Measurements from ENCODE around the gene ING1. TPM values are rescaled to one million over a fixed set of nuclear protein-coding genes. Genes with fewer than 3 reads are reported as not detected.

ING1 gene
- total and polyA plus RNA-seq, 2 of the 4 experiments (the other 2 are of a cell fraction): 9.1 to 13.5 TPM

- CTCF ChIA-PET: interaction anchor here (0.6 kb wide), 2 partner anchors 9 to 44 kb away, joined by 3 to 4 read pairs; no protein-coding TSS in a partner anchor
- dilution Hi-C loops (cut with HindIII; ENCODE audit: low sequenced_read_pairs, unreplicated experiment): no loop called here
- peaks cover 3% of the 10 kb centered on the region; the same call in 1 of the 2 replicates for H3K9me1 ChIP-seq (ENCODE audit: insufficient read depth, low read length)
- no peak overlapping the region for H2BK15ac ChIP-seq (ENCODE audit: low read depth, low read length)
- H3K9ac ChIP-seq (ENCODE audit: low read depth, low read length): peak overlapping the region; percentile 87
- H3K4me3 ChIP-seq (ENCODE audit: insufficient read depth, low read depth, low read length): peak overlapping the region; percentile 98
- H3K79me1 ChIP-seq (ENCODE audit: low read depth in 1 of 2, low read length in 2 of 2): peaks cover 6 to 43% of the 10 kb centered on the region in 2 experiments; a peak in 3 of 4 replicates
- peak overlapping the region; percentile 16; the same call in 1 of the 2 replicates for H3K18ac ChIP-seq (ENCODE audit: low read depth, low read length)
- peak overlapping the region in 1 of 2 experiments; percentile 44; a peak in 1 of 4 replicates for H4K8ac ChIP-seq (ENCODE audit: low read depth in 2 of 2, low read length in 2 of 2)
- H4K5ac ChIP-seq (ENCODE audit: low read depth, low read length): peak overlapping the region; percentile 11; the same call in 1 of the 2 replicates
- BruUV-seq (replicated peaks): no TSS peak
- peak overlapping the region; percentile 98 for H2AK9ac ChIP-seq (replicated peaks; ENCODE audit: low read depth, low read length, poor library complexity)
- intact Hi-C loops (cut with micrococcal nuclease): loop anchor here (1.0 to 5.0 kb wide), 4 partner anchors 42 to 200 kb away; partner anchors contain the start of gene ANKRD10
- H3K56ac ChIP-seq (ENCODE audit: extremely low read depth, insufficient read depth, low read length): peak overlapping the region; percentile 92
- POLR2A ChIA-PET (ENCODE audit: unreplicated experiment): interaction anchor here (0.6 to 0.7 kb wide), 8 partner anchors 25 to 1569 kb away, joined by 3 to 7 read pairs (median 4); no protein-coding TSS in a partner anchor
- no peak overlapping the region for H2BK20ac ChIP-seq (ENCODE audit: low read depth, low read length)
- peak overlapping the region; percentile 37 for H2AK5ac ChIP-seq (ENCODE audit: low read depth, low read length)
- H4K20me1 ChIP-seq (ENCODE audit: insufficient read depth, low read length): peaks cover 41% of the 10 kb centered on the region
- peak overlapping the region; percentile 73 for H3K23ac ChIP-seq (ENCODE audit: low read depth, low read length)
- in situ Hi-C loops (cut with MboI; ENCODE audit: low sequenced_read_pairs): loop anchor here (5.0 kb wide), 1 partner anchor 92 kb away; no protein-coding TSS in a partner anchor
- H2AFZ ChIP-seq (replicated peaks; ENCODE audit: low read length, poor library complexity): peak overlapping the region; percentile 94
- TF ChIP-seq POLR2A (IDR thresholded peaks at IDR 0.05; ENCODE audit: low read depth, low read length) (peak; percentile 100), SMC3 (IDR thresholded peaks at IDR 0.05; ENCODE audit: low read depth, low read length) (no peak), NFE2L2 (IDR thresholded peaks at IDR 0.05; ENCODE audit: low read depth, low read length) (peak; percentile 43; the same call in 1 of the 2 replicates)
- no peaks in the 10 kb centered on the region for H3K9me3 ChIP-seq (ENCODE audit: control insufficient read depth, insufficient read depth, low read length)
- H3K14ac ChIP-seq (replicated peaks; ENCODE audit: low read depth, low read length): peak overlapping the region; percentile 76
- no peaks in the 10 kb centered on the region for H3K27me3 ChIP-seq (ENCODE audit: control insufficient read depth, insufficient read depth, low read length)
- H3K4me2 ChIP-seq (ENCODE audit: low read depth, low read length): peak overlapping the region; percentile 67
- H2BK5ac ChIP-seq (ENCODE audit: low read depth, low read length, poor library complexity, severe bottlenecking): peak overlapping the region; percentile 82
- ATAC-seq (ENCODE audit: low read depth) (no peak), DNase-seq (peak; percentile 25)
- H3K4ac ChIP-seq (ENCODE audit: low read depth, low read length): peak overlapping the region; percentile 79
- peaks cover 6% of the 10 kb centered on the region; the same call in 1 of the 2 replicates for H3K36me3 ChIP-seq (ENCODE audit: control insufficient read depth, insufficient read depth, low read length)
- WGBS, 2 experiments (ENCODE audit: extremely low coverage in 2 of 2, insufficient read length in 1 of 2): 0% methylated on average over 36 of the region's 49 CpGs; no CpG with 5 or more reads in 1 of the 2 experiments
- no peaks in the 10 kb centered on the region; the same call in 1 of the 2 replicates for H3K4me1 ChIP-seq (ENCODE audit: control insufficient read depth, insufficient read depth, low read length)
- H2BK120ac ChIP-seq (ENCODE audit: low read depth, low read length): peak overlapping the region; percentile 33; the same call in 1 of the 2 replicates
- peak overlapping the region; percentile 53 for H4K91ac ChIP-seq (ENCODE audit: insufficient read depth, low read depth, low read length)
- H3K27ac ChIP-seq (ENCODE audit: insufficient read depth, low read length): peak overlapping the region; percentile 83
These were observed 1.4 kb downstream of the ING1 start for GRCh38 chr13:110714797-110715394.

Data from IMR-90 (cell line).